Bladder microvascular endothelial cell (primary cell): ENCODE measurements around the gene COL1A2. TPM values are rescaled to one million over a fixed set of nuclear protein-coding genes. Genes with fewer than 3 reads are reported as not detected.

Source experiments
- total RNA-seq: library from RNA; depleted of rRNA; stranded (reverse); fragments of >200 nt; gene quantifications from 2 replicates; pipeline ENCODE4 v1.2.3, GENCODE V29; 2014

Gene COL1A2
- total RNA-seq = 19.6 and 72.4 TPM in 2 replicates

DNA sequence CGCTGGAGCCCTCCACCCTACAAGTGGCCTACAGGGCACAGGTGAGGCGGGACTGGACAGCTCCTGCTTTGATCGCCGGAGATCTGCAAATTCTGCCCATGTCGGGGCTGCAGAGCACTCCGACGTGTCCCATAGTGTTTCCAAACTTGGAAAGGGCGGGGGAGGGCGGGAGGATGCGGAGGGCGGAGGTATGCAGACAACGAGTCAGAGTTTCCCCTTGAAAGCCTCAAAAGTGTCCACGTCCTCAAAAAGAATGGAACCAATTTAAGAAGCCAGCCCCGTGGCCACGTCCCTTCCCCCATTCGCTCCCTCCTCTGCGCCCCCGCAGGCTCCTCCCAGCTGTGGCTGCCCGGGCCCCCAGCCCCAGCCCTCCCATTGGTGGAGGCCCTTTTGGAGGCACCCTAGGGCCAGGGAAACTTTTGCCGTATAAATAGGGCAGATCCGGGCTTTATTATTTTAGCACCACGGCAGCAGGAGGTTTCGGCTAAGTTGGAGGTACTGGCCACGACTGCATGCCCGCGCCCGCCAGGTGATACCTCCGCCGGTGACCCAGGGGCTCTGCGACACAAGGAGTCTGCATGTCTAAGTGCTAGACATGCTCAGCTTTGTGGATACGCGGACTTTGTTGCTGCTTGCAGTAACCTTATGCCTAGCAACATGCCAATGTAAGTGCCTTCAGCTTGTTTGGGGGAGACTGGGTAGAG, at the start of gene COL1A2:
Gene COL1A2 (plus strand): TSS at position 459 of the 704 bp plus-strand sequence. CDS start 137 bp downstream, at position 596.

Other genes starting within 250 kb of the COL1A2 start
- gene CASD1, start 114.9 kb downstream of the COL1A2 start, total RNA-seq = 11.2 and 22.6 TPM in 2 replicates